Activated CD8-positive, alpha-beta T cell treated with anti-CD3 and anti-CD28 coated beads for 36 hours (primary cell): ENCODE data around the gene MTARC1. TPM values are rescaled to one million over a fixed set of nuclear protein-coding genes. Genes with fewer than 3 reads are reported as not detected.

Experiments
- ATAC-seq: fragments of 200-7000 bp; cut with Tn5 transposase; one replicate; pipeline ENCODE4 v1.10.0; 2021; ENCODE audit warnings: mild to moderate bottlenecking, moderate library complexity
- CTCF ChIA-PET: fragments of 350-600 bp; sonication (Branson Sonifier 250); formaldehyde crosslinking; loops from one replicate; lab custom pipeline; 2021; ENCODE audit warnings: antibody characterized with exemption; lab: Charles Lee
- POLR2A ChIA-PET: fragments of 350-600 bp; sonication (Branson Sonifier 250); formaldehyde crosslinking; loops from one replicate; lab custom pipeline; 2021; ENCODE audit warnings: antibody characterized with exemption; lab: Charles Lee
- DNase-seq: peaks from one replicate; pipeline ENCODE4 v3.0.0-alpha.2; 2020
- H3K27ac Mint-ChIP-seq: one replicate; pipeline ENCODE4 v1.8.0; 2021; ENCODE audit warnings: mild to moderate bottlenecking, mixed read lengths
- H3K27me3 Mint-ChIP-seq: one replicate; pipeline ENCODE4 v1.8.0; 2021; ENCODE audit warnings: mixed read lengths
- H3K36me3 Mint-ChIP-seq: one replicate; pipeline ENCODE4 v1.8.0; 2021; ENCODE audit warnings: low read depth, mixed read lengths
- H3K4me1 Mint-ChIP-seq: one replicate; pipeline ENCODE4 v1.8.0; 2021; ENCODE audit warnings: low read depth, mixed read lengths
- H3K4me3 Mint-ChIP-seq: one replicate; pipeline ENCODE4 v1.8.0; 2021; ENCODE audit warnings: mild to moderate bottlenecking, moderate library complexity, mixed read lengths
- H3K9me3 Mint-ChIP-seq: one replicate; pipeline ENCODE4 v1.8.0; 2021; ENCODE audit warnings: mixed read lengths
- CTCF ChIP-seq: fragments of 200-600 bp; IDR thresholded peaks from one replicate; pipeline ENCODE4 v1.8.0; 2022; ENCODE audit warnings: antibody characterized with exemption, mild to moderate bottlenecking
- intact Hi-C: fragments of 100-400 bp; cut with micrococcal nuclease; formaldehyde crosslinking; loops from one replicate; pipeline ENCODE4 v1.10.0; 2022
- total RNA-seq, 2 experiments: library from RNA; stranded (reverse); gene quantifications; one replicate each; pipeline ENCODE4 v1.2.3, GENCODE V29; 2021

The MTARC1 gene
- total RNA-seq, 2 experiments from 2014 or later = not detected

- Mint-ChIP-seq H3K4me1 (peaks cover 2% of the 10 kb centered on the region), H3K27me3 (peaks cover 52% of the 10 kb centered on the region), H3K4me3 (peak overlapping the region; percentile 38), H3K27ac (no peak overlapping the region), H3K36me3 (no peaks in the 10 kb centered on the region), H3K9me3 (no peaks in the 10 kb centered on the region)
- intact Hi-C loops = no loop called here
- no peak for TF ChIP-seq CTCF
- ChIA-PET POLR2A (no interaction called here), CTCF (interaction anchor here (1.1 to 2.6 kb wide), 4 partner anchors 11 to 29 kb away, joined by 3 to 9 read pairs (median 4); no protein-coding TSS in a partner anchor)
- ATAC-seq (no peak), DNase-seq (no peak)
These were observed 39.1 kb upstream of the MTARC1 start for GRCh38 chr1:220747437-220748088.

GRCh38 chr1:220748089-220748934, 38.4 kb upstream of the MTARC1 start, which contains the start of gene MTARC2:
Gene MTARC2 (plus strand): TSS chr1:220748322. CDS start chr1:220748532, 210 bp downstream.
- ChIA-PET POLR2A (no interaction called here), CTCF (interaction anchor here (1.0 to 2.6 kb wide), 4 partner anchors 11 to 28 kb away, joined by 3 to 9 read pairs (median 3); no protein-coding TSS in a partner anchor)
- no peak within 1 kb of the TSS for H3K27ac Mint-ChIP-seq
- intact Hi-C loops = no loop called here
- H3K36me3 Mint-ChIP-seq = no peaks in the 10 kb centered on the region
- TF ChIP-seq CTCF = no peak
- ATAC-seq (peak; percentile 66), DNase-seq (peak; percentile 22)
- peak within 1 kb of the TSS; percentile 38 for H3K4me3 Mint-ChIP-seq
- no peaks in the 10 kb centered on the region for H3K9me3 Mint-ChIP-seq
- peaks cover 52% of the 10 kb centered on the region for H3K27me3 Mint-ChIP-seq
- H3K4me1 Mint-ChIP-seq = peaks cover 2% of the 10 kb centered on the region

- no peak for ATAC-seq
- POLR2A ChIA-PET = no interaction called here
- Mint-ChIP-seq H3K27ac (no peak overlapping the region), H3K36me3 (no peaks in the 10 kb centered on the region), H3K4me3 (no peak overlapping the region), H3K27me3 (peaks cover 52% of the 10 kb centered on the region), H3K9me3 (no peaks in the 10 kb centered on the region), H3K4me1 (peaks cover 2% of the 10 kb centered on the region)
- CTCF ChIA-PET = interaction anchor here (1.0 to 2.6 kb wide), 2 partner anchors 13 to 16 kb away, joined by 3 to 9 read pairs; no protein-coding TSS in a partner anchor
- no peak for DNase-seq
- no peak for TF ChIP-seq CTCF
- intact Hi-C loops = no loop called here
These were observed 37.8 kb upstream of the MTARC1 start for GRCh38 chr1:220748936-220749335.

- DNase-seq (no peak), ATAC-seq (no peak)
- Mint-ChIP-seq H3K27me3 (peaks cover 53% of the 10 kb centered on the region), H3K9me3 (no peaks in the 10 kb centered on the region), H3K36me3 (no peaks in the 10 kb centered on the region), H3K27ac (no peak overlapping the region), H3K4me1 (peaks cover 2% of the 10 kb centered on the region), H3K4me3 (no peak overlapping the region)
- POLR2A ChIA-PET = no interaction called here
- CTCF ChIA-PET = interaction anchor here (1.0 kb wide), 1 partner anchor 17 kb away, joined by 5 read pairs; no protein-coding TSS in a partner anchor
- TF ChIP-seq CTCF = no peak
- intact Hi-C loops = no loop called here
These were observed 36.6 kb upstream of the MTARC1 start for GRCh38 chr1:220750131-220750515.
